Measurements from ENCODE around the gene NPHP4.
A peak's percentile ranks its signal among the peaks of the same experiment; 100 is the strongest.

Gene NPHP4

DNA sequence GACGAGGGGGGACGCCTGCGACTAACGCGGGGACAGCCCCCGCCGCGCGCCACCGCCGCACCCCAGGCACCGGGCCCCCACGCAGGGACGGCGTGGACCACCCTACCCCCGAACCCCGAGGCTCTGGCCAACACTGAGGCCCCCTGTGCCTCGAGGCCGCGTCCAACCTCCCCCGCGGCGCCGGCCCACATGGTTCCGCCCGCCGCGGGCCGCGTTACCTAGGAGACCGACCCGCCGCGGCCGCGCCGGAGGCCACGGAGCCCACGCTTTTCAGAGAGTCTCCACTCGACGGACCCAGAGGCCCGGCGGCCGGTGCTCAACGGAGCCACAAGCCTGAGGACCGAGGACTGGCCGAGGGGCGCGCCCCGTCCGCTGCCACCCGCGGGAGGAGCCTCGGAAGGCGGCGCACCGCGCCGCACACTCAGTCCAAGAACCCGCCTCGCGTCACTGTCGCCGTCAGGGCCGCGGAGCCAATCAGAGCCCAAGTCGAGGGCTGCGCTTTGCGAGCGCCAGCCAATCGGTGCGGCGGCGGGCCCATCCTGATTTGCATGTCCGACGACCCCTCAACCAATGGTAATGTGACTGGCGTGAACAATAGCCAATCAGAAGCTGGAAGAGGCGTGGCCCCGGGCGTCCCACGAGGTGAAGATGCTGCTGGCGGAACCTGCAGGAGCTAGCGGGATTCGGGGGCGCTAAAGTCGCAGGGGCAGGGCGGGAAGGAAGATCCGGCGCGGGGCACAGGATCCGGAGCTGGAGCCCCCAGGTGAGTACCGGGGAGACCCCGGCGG is at the start of gene NPHP4:
Gene NPHP4 (minus strand): TSS at position 400 of the 788 bp plus-strand sequence. CDS start 6,136 bp downstream, outside the sequence.
- DNase-seq (ENCODE audit: low read depth, low spot score), result peak; percentile 100

DNA sequence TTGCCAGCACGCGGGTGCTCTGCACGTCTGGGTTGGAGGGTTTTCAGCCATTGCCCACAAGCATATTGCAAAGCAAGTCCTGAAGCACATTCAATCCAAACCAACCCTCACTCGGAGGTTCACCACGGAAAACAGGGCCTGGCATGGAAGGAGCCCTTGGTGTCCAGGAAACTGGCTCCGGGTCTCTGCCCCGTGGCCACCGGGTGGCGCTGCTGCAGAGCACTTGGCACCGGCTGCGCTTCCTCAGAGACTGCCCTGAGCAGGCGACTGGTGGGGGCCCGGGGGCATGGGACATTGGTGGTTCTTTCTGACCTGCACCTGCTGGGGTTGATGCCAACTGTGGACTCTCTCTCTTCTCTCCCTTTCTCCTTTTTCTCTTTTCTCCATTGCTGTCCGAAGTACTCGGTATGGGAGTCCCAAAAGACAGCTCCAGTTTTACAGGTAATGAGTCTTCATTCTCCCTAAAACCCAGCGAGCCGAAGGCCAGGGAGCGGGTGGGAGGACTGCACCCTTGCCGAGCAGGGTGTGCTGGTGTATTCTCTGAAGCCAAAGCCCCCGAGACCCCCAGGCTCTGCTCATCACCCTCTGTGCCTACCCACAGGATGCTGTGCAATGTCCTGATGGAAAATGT is 49.3 kb upstream of the NPHP4 start:
- DNase-seq (ENCODE audit: low read depth, low spot score), result peak; percentile 68

DNA sequence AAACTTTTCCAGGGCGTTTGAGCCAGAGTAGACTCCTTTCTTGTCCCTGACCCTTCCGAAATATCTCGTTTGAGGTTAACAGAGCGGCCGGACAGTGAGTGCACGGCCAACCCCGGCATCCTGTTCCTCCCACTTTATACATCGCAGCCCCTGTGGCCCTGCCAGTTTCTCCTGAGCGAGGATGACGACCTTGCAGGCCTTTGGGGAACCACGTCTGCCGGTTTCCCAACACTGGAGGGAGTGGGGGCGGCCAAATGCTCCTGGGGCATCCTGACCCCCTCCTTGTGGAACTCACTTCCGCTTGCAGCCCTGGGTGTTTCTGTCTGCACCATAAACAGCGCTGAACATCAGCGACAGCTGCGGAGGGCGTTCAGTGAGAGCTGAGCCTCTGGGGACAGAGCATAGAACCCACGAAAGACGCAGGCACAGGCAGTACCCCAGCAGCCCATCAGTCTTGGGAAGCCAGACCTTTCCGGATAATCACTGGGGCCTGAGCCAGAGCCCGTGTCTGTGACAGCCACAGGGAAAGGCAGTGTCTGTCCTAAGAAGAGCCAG is 48.7 kb upstream of the NPHP4 start:
- DNase-seq (ENCODE audit: low read depth, low spot score), result no peak

DNA sequence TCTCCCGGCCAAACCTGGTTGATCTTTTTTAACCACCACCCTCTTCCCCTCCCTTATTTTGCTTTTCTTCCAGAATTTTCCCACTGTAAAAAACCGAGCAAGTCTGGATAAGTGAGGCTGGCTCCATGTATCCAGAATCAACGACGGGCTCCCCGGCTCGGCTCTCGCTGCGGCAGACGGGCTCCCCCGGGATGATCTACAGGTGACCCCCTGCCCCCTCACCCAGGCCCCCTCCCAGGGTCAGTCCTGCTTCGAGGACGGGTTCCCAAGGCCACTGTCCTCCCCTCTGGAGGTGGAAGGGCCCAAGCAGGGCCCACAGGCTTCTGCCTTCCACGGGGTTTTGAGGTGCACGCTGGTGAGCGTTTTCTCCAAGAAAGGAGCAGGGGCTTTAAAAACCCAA is 48.2 kb upstream of the NPHP4 start:
- DNase-seq (ENCODE audit: low read depth, low spot score), result no peak

DNA sequence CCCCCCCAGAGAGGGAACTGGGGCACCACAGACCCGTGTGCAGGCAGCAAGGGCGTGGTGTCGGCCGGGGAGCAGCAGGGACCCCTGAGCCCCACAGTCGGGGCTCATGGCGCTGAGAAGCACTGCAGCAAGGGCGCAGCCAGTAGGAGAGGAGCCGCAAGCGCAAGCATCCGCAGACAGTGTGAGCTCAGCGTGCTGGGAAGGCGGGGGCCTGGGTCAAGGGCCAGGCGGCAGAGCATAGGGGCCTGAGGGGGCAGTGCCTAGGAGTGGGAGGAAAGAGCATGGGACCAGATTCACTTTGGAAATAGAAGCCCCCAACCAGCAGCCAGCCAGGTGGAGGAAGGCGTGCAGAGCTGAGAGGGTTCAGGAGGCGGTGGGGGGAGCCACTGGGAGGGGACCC is 46.8 kb upstream of the NPHP4 start:
- no peak for DNase-seq (ENCODE audit: low read depth, low spot score)

DNA sequence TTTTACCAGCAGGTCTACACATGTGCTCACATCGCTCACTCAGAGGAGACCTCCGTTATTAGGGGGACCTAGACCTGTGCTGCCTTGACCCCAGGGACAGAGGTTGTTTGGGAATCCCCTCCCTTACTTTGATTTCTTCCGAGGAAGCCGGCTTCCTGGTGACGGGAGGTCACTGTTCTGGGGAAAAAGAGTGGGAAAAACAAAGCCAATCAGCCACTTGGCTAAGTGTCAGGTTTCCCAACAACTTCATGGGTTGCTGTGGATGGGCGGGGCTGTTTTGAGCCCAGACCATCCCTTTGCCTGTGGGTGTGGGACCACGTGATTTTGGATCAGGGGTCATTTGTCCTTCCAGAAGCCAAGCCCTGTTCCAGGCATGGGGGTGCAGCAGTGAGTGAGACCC is 46.4 kb upstream of the NPHP4 start:
- no peak for DNase-seq (ENCODE audit: low read depth, low spot score)

DNA sequence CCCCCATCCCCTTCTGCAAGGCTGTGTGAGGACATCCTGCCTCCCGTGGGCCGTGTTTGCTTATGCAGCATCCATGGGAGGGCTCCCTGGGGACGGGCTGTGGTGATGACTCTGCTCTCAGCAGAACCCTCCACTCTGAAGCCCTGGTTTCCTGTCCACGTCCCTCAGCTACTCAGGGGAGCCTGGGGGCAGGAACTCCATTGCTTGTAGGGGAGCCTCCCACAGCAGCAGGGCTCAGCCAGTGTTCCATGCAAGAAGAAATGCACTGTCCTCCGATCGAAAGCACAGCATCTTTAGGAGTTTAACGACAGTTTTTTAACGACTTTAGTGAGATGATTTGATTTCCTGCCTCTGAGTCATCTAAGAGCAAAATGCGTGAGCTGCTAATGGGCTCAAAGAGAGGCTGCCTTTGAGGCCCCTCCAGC is 45.1 kb upstream of the NPHP4 start:
- DNase-seq (ENCODE audit: low read depth, low spot score), result no peak

DNA sequence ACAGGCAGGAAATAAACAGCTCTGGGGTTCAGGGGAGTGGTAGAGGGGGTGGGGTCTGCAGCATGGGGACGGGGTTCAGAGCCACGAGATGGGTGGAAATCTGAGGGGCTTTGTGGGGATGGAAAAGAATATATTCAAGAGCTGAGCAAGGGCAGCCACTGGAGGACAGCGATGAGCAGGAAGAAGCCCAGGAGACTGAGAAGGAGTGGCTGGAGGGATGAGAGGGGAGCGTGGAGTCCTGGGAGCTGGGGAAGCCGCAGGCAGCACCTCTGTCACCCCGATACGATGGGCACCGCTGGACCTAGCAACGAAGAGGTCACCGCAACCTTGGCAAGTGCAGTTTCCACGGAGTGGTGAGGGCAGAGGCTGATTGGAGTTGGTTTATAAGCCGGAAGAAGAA is 43.5 kb upstream of the NPHP4 start:
- DNase-seq (ENCODE audit: low read depth, low spot score), result no peak

DNA sequence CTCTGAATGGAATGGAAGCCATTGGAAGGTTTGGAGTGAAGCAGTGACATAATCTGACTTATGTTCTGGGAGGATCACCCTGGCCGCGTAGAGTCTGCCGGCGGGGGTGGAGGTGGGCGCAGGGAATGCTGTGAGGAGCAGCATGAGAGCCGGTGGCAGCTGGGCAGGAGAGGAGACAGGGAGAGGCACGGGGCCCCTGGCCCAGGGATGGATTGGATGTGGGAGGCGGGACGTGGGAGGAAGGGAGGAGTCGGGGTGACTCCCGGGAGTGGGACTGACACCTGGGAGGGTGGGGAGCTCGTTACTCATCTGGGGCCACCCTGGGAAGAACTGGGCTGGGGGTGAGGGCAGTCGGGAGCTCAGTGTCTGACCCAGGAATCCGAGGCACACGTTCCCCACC is 43.1 kb upstream of the NPHP4 start:
- no peak for DNase-seq (ENCODE audit: low read depth, low spot score)

DNA sequence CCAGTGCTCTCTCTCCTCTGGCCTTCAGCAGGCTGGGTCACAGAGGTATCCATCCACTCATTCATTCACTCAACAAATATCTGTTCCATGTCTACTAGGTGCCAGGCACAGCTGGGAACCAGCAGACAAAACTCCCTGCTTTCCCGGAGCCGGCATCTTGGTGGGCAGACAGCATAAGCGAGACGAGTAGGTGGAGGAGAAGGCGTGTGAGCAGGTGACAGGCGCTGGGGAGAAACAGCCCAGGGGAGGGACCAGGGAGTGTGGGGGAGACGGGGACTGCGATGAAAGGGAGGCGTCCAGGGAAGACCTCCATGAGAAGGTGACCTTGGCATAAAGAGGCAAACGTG is 42.5 kb upstream of the NPHP4 start:
- no peak for DNase-seq (ENCODE audit: low read depth, low spot score)

DNA sequence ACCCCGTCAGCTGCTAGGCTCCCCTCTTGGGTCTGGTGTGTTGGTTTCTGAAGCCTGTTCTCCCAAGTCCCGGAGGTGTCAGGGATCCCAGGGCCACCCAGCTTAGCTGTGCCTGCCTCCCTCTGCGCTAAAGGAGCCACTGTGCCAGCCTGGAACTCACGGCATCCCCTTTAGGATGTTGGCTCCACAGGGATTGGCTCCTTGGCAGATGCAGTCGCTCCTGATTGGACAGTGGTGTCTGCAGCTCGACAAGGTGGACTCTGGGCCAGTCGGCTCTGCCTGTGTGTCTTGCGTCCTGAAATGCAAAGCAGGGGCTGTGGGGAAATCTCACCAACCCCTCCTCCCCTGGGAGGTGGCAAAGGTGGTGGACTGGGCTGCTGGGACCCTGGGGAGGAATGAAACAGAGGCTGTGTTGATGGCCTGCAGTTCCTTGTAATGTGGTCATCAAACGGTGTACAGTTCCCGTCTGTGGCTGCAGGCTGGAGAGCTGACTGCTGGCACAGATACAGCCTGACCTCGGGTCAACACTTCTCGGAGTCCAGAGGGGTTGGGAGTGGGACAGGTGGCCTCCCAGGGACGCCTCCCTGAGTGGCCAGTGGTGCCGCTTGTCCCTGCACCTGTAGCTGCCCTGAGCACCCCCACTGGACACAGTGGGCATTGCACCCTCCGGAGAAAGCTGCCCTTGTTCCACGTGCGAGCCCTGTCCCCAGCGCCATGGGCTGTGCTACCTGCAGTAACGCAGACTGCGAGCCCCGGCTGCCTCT is 41.9 kb upstream of the NPHP4 start:
- DNase-seq (ENCODE audit: low read depth, low spot score), result peak; percentile 74

DNA sequence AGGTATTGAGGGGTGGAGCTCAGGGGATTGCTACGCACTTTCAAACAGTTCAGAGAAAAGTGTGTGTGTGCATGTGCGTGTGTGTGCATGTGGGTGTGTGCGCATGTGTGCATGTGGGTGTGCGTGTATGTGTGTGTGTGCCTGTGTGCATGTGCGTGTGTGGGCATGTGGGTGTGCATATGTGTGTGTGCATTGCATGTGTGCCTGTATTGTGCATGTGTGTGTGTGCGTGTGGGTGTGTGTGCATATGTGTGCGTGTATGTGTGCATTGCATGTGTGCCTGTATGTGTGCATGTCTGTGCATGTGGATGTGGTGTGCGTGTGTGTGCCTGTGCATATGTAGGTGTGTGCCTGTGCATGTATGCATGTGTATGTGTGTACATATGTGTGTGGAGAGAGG is 40.9 kb upstream of the NPHP4 start:
- no peak for DNase-seq (ENCODE audit: low read depth, low spot score)

DNA sequence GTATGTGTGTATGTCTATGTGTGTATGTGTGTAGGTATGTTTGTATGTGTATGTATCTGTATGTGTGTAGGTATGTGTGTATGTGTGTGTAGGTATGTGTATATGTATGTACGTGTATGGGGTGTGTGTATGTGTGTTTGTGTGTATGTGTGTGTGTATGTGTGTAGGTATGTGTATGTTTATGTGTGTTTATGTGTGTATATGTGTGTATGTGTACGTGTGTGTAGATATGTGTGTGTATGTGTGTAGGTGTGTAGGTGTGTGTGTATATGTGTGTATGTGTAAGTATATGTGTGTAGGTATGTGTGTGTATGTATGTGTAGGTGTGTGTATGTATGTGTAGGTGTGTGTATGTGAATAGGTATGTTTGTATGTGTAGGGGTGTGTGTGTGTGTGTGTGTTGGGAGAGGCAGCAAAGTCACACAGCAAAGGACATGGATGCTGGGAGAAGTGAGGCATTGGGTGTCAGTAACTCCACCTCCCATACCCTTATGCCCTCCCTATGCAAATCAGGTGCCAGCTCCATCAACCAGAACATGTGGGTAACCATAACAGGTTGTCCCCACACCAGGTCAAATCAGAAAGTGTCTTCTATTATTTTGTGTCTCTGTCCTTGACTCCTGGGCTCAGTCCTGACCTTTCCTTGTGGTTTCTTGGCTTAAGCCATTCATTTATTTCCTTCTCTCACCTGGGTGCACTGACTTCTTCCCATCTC is 38.5 kb upstream of the NPHP4 start:
- DNase-seq (ENCODE audit: low read depth, low spot score), result no peak

DNA sequence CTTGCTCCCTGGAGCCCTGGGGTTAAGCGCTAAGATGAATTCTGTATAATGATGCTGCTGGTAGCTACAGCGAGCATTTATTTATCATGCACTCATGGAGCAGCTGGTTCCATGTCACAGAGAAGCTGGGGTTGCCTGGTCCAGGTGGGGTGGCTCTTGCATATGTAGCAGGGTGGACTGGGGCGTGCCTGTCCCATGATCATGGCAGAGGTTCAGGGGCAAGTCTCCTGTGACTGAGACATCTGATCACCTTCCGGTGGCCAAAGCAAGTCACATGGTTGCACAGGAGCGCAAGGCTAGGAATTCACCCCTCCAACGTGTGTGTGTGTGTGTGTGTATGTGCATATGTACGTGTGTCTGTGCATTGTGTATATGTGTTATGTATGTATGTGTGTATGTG is 37.9 kb upstream of the NPHP4 start:
- no peak for DNase-seq (ENCODE audit: low read depth, low spot score)

DNA sequence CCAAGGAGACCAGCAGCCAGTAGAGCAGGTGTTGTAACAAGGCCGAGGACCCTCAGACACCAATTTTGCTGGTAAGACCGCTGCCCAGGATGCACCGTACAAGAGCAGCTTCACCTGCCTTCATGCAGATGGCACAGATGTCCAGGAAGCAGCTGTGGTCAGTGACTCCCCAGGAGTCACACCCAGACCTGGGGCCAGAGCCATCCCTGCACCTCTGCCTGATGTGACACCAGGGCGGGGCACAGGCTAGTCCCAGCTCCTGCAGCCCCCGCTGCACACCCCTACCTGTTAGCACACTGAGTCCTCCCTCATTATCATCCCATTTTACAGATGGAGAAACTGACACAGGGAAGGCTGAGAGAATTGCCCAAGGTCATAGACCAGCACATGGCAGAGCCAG is 37.1 kb upstream of the NPHP4 start:
- no peak for DNase-seq (ENCODE audit: low read depth, low spot score)

DNA sequence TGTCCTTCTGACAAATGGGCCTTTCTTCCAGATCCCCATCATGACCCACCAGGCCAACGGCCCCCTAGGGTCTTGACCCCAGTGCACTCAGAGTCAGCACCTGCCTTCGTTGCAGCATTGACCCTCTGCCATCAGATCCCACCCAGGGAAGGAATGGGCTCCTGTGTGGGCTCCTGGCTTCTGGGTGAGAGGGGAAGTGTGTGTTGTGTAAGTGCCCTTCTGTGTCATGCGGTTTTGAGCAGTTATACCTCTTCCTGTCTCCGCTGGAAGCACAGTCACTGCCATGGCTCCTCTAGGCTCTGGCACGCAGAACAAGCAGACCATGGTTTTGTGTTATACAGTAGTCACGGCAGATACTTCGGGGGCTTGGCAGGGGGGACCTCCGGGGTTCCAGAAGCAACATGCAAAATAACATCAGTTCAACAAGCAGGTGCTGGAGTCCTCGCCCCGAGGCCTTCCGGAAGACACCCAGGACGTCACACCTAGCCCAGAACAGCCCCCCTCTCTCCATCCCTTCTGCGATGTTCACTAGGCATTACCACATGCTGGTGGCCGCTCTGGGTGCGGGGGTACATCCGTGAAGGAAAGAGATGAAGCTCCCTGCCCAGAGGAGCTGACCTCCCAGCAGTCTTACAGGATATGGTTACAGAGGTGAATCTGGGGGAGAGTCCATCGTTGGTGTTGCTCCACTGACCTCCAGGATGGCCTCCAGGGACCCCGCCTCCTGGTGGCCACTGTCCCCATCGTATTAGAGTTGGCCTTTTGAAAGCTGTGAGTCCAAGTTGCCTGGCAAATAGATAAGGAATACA is 36.0 kb upstream of the NPHP4 start:
- DNase-seq (ENCODE audit: low read depth, low spot score), result no peak

DNA sequence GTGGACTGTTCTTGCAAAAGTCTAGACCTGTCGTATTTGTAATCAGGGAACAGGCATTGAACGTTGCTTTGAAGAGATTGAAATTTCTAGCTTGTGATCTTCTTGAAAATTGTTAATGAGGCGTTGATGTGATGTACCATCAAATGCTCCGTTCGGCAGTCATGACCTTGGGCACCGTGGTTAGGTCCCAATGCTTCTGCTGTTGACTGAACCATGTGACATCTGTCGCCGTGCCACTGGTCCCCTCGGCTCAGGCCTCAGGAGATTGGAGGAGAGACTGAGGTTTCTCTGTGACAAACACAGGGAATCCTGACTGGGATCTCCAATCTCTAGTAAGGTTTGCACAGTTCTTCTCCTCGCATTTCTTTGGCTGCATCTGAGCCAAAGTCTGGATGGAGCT is 35.4 kb upstream of the NPHP4 start:
- no peak for DNase-seq (ENCODE audit: low read depth, low spot score)

DNA sequence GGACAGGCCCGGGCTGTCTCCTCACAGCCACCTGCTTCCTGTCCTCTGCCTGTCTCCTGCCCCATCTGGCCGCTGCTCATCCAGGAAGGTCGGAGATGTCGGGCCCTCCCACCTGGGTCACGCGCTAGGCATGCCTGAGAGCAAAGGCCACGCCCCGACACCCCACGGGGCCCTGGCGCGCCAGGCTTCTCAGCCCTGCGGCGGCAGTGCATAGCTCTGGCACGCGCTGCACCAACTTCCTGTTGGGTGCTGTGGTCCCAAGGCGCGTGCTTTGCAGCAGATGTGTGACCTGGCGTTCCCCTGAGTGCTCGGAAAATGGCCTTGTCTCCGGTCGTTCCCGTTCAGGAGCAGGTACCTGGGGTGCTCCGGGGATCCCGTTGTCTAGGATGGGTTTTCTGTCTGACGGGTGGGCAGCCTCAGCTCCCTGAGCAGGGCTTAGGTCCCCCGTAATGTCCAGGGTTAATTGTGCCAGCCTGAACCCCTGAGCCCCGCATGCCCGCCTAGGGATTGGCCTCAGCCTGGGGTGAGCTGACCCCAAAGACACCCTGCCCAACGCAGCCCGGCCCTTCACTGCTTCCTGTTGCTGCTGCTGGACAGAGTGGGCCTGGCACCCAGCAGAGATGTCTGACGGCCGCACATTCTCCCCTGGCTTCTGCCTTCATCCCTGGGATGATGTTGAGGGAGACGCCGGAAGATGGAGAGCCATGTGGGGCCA is 34.0 kb upstream of the NPHP4 start:
- DNase-seq (ENCODE audit: low read depth, low spot score), result peak; percentile 88

DNA sequence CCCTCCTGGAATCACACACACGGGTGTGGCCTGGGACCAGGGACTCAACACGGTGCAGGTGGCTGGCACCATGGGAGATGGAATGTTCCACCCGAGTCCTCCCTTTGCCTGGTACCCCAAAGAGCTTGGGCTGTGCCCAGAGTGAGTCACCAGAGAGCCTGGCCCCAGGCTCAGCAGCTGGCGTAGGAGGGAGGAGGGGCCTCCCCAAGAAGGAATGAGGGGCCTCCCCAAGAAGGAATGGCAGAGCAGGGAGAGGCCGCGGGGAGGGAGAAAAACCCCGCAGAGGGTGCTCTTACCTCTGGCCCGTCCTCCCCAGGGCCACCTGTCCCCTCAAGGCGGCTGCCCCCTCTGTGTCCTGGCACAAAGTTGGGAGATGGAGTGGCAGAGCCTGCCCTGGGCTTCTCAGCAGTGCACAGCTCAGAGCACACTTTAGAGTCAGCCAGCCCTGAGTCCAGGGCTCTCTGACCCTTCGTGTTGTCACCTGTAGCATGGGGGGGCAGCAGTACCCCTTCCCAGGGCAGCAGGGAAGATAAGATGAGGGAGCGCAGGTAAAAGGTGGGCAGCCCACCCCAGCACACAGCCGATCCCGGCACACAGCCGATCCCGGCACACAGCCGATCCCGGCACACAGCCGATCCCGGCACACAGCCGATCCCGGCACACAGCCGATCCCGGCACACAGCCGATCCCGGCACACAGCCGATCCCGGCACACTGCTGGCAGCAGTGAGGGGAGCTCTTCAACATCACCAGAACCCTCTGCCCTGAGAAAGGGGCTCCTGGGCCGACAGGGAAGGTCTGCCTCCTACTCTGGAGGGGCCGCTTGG is 33.3 kb upstream of the NPHP4 start:
- no peak for DNase-seq (ENCODE audit: low read depth, low spot score)
